Stimulated activated naive CD8-positive, alpha-beta T cell treated with anti-CD3 and anti-CD28 coated beads, Interleukin-15, Interleukin-2, amounts not matched to agents 100 ng/mL and 50 ng/mL, for 24 hours (primary cell): ENCODE results near the gene BCL2L1.
A peak's percentile ranks its signal among the peaks of the same experiment; 100 is the strongest.

Experiments
- H3K27ac Mint-ChIP-seq: one replicate; pipeline ENCODE4 v1.8.0; 2021; ENCODE audit warnings: mild to moderate bottlenecking, mixed read lengths
- H3K27me3 Mint-ChIP-seq: one replicate; pipeline ENCODE4 v1.8.0; 2021; ENCODE audit warnings: mixed read lengths
- H3K36me3 Mint-ChIP-seq: one replicate; pipeline ENCODE4 v1.8.0; 2021; ENCODE audit warnings: low read depth, mixed read lengths
- H3K4me1 Mint-ChIP-seq: one replicate; pipeline ENCODE4 v1.8.0; 2021; ENCODE audit warnings: low read depth, mixed read lengths
- H3K4me3 Mint-ChIP-seq: one replicate; pipeline ENCODE4 v1.8.0; 2021; ENCODE audit warnings: mild to moderate bottlenecking, mixed read lengths
- H3K9me3 Mint-ChIP-seq: one replicate; pipeline ENCODE4 v1.8.0; 2021; ENCODE audit warnings: mixed read lengths

Gene BCL2L1

DNA sequence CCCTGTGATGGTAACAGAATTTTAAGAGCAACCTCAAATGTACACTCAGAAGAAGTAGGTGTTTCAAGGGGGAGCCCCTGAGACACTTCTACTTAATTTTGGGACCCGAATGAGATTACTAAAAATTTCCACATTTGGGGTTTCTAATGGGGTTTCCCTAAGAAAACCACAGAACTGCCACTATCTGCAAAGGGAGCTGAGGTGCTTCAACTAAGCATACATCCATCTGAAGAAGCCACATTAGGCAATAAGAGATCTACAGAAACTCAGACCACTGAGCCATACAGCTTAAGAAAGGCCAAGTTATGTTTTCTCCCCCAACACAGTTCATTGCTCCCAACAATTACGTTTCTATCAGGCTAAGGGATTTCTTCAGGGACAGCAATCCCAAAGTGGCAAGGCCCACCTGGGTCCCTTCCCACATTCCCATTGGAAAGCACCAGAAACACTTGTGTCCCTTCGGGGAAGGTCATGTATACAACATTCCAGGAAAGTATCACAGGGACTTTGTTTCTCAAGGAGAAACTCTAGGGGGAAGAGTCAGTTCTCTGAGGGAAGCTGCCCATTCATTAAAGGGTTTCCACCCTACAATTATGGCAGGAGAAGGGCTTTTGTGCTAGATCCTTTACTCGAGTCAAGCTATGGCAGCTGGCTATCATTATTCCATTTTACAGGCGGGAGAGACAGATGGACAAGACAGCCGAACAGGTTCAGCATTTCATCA, 5.0 kb downstream of the BCL2L1 start:
- peaks cover 64% of the 10 kb centered on the region for H3K4me1 Mint-ChIP-seq
- H3K4me3 Mint-ChIP-seq, result peak overlapping the region; percentile 96
- H3K27me3 Mint-ChIP-seq, result no peaks in the 10 kb centered on the region
- H3K36me3 Mint-ChIP-seq, result peaks cover 95% of the 10 kb centered on the region
- peak overlapping the region; percentile 98 for H3K27ac Mint-ChIP-seq
- H3K9me3 Mint-ChIP-seq, result no peaks in the 10 kb centered on the region

DNA sequence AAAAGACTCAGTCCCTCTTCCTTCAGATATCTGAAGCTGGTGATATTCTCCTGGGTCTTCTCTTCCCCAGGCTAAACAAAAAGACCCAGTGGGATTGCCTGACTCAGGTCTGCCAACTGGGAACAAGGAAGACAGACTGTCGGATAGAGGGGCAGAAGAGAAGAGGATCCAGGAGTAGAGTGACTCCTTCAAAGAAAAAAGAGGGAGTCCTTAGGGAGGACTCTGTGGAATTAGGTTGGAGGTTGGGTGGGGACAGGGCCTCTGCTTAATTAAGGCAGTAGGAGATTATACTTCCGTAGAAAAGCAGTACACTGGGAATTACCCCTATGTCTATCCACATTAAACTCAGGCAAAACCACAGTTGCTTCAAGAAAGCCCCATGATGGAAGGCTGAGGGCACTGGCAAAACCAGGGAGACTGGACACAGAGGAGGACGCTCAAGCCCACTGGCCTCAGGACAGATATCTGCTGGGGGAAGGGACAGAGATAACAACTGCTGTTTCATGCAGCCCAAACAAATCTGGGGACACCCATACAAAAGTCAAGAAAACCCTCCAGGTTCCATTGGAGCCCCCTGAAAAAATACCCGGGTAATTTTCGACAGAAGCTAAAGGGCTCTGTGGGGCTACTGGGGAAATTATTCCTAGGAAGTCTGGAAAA, 5.7 kb downstream of the BCL2L1 start:
- Mint-ChIP-seq H3K4me3 (peak overlapping the region; percentile 96), H3K36me3 (peaks cover 98% of the 10 kb centered on the region), H3K27me3 (no peaks in the 10 kb centered on the region), H3K4me1 (peaks cover 71% of the 10 kb centered on the region), H3K27ac (peak overlapping the region; percentile 98), H3K9me3 (no peaks in the 10 kb centered on the region)

GRCh38 chr20:31716351-31716750, 6.3 kb downstream of the BCL2L1 start:
- Mint-ChIP-seq H3K4me3 (peak overlapping the region; percentile 96), H3K9me3 (no peaks in the 10 kb centered on the region), H3K4me1 (peaks cover 77% of the 10 kb centered on the region), H3K27me3 (no peaks in the 10 kb centered on the region), H3K27ac (peak overlapping the region; percentile 98), H3K36me3 (peaks cover 98% of the 10 kb centered on the region)

- Mint-ChIP-seq H3K4me1 (peaks cover 83% of the 10 kb centered on the region), H3K36me3 (peaks cover 98% of the 10 kb centered on the region), H3K27me3 (no peaks in the 10 kb centered on the region), H3K4me3 (peak overlapping the region; percentile 96), H3K27ac (peak overlapping the region; percentile 98), H3K9me3 (no peaks in the 10 kb centered on the region)
Observed at GRCh38 chr20:31715766-31716165, 6.9 kb downstream of the BCL2L1 start.

- H3K27ac Mint-ChIP-seq, result peak overlapping the region; percentile 94
- H3K9me3 Mint-ChIP-seq, result no peaks in the 10 kb centered on the region
- no peaks in the 10 kb centered on the region for H3K27me3 Mint-ChIP-seq
- peak overlapping the region; percentile 96 for H3K4me3 Mint-ChIP-seq
- H3K4me1 Mint-ChIP-seq, result peaks cover 91% of the 10 kb centered on the region
- peaks cover 93% of the 10 kb centered on the region for H3K36me3 Mint-ChIP-seq
Observed at GRCh38 chr20:31713312-31714273, 9.1 kb downstream of the BCL2L1 start.

- no peaks in the 10 kb centered on the region for H3K9me3 Mint-ChIP-seq
- peak overlapping the region; percentile 94 for H3K27ac Mint-ChIP-seq
- H3K4me1 Mint-ChIP-seq, result peaks cover 95% of the 10 kb centered on the region
- H3K36me3 Mint-ChIP-seq, result peaks cover 94% of the 10 kb centered on the region
- H3K4me3 Mint-ChIP-seq, result peak overlapping the region; percentile 96
- H3K27me3 Mint-ChIP-seq, result no peaks in the 10 kb centered on the region
Observed at GRCh38 chr20:31712564-31713311, 9.9 kb downstream of the BCL2L1 start.

DNA sequence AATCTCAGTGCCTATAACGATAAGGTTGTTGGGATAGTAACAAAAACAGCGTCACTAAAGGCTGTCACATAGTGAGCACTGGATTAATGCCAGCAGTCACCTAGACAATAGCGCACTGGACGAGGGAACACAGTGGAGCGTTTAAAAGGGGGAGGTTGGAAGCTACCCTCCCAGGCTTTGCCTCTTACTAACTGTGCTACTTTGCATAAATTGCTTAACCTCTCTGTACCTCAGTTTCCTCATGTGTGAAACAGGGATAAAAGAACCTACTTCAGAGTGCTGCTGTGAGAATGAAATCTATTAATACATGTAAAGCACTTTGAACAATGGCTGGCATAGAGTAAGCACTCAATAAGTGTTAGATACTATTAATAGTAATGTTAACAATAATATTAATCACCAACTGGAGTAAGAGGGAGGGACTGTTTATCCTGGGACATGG, 10.5 kb downstream of the BCL2L1 start:
- peaks cover 91% of the 10 kb centered on the region for H3K36me3 Mint-ChIP-seq
- peak overlapping the region; percentile 94 for H3K27ac Mint-ChIP-seq
- no peaks in the 10 kb centered on the region for H3K27me3 Mint-ChIP-seq
- H3K4me3 Mint-ChIP-seq, result no peak overlapping the region
- H3K4me1 Mint-ChIP-seq, result peaks cover 92% of the 10 kb centered on the region
- H3K9me3 Mint-ChIP-seq, result no peaks in the 10 kb centered on the region

GRCh38 chr20:31711179-31712111, 11.2 kb downstream of the BCL2L1 start:
- Mint-ChIP-seq H3K27me3 (no peaks in the 10 kb centered on the region), H3K36me3 (peaks cover 90% of the 10 kb centered on the region), H3K27ac (peak overlapping the region; percentile 94), H3K9me3 (no peaks in the 10 kb centered on the region), H3K4me1 (peaks cover 92% of the 10 kb centered on the region), H3K4me3 (peak overlapping the region; percentile 40)

DNA sequence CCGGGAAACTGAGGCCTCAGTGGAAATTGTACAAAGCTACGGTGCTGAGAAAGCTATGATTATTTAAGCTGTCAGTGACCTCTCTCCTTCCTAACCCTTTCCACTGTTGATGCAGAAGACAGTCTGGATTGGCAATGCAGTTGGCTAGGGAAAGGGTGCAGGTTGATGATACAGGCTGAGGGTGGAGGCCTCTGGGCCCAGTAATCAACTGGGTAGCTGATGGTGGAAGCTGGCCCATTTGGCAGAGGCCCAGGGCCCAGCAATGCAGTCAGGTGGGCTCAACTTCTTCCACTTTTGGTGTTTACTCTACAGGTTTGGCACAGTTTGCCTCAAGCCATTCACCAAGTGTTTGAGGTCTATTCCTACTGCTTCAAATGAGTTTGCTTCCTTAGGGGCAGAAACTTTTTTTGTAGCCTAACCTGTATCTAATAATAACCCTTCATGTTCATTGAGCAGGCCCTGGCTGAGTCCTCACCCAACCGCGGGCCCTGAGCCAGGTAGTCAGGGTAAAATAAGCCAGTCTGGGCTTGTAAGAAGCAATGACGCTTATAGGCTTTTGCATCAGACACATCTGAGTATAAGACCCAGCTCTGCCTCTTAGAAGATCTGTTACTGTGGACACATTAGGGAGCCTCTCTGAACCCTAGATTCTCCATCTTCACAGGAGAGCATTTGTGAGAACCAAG, 12.1 kb downstream of the BCL2L1 start:
- peaks cover 92% of the 10 kb centered on the region for H3K4me1 Mint-ChIP-seq
- peak overlapping the region; percentile 64 for H3K27ac Mint-ChIP-seq
- H3K36me3 Mint-ChIP-seq, result peaks cover 89% of the 10 kb centered on the region
- no peaks in the 10 kb centered on the region for H3K27me3 Mint-ChIP-seq
- H3K9me3 Mint-ChIP-seq, result no peaks in the 10 kb centered on the region
- H3K4me3 Mint-ChIP-seq, result peak overlapping the region; percentile 40

DNA sequence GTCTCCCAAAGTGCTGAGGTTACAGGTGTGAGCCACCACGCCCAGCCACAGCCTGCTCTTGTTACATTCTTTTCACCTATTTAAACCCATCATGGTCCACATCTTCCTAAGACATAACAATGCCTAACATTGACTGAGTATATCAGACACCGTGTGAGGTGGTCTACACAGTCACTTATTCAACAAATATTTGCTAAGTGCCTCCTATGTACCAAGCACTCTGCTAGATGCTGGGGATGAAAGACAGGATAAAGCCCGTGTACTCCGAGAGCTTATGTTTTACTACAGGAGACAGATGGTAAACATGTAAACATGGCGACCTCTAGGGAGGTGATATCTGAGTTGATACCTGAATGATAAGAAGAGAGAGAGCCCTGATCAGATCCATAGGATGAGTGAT, 12.7 kb downstream of the BCL2L1 start:
- Mint-ChIP-seq H3K36me3 (peaks cover 88% of the 10 kb centered on the region), H3K4me3 (peak overlapping the region; percentile 44), H3K9me3 (no peaks in the 10 kb centered on the region), H3K27me3 (no peaks in the 10 kb centered on the region), H3K27ac (peak overlapping the region; percentile 59), H3K4me1 (peaks cover 92% of the 10 kb centered on the region)

DNA sequence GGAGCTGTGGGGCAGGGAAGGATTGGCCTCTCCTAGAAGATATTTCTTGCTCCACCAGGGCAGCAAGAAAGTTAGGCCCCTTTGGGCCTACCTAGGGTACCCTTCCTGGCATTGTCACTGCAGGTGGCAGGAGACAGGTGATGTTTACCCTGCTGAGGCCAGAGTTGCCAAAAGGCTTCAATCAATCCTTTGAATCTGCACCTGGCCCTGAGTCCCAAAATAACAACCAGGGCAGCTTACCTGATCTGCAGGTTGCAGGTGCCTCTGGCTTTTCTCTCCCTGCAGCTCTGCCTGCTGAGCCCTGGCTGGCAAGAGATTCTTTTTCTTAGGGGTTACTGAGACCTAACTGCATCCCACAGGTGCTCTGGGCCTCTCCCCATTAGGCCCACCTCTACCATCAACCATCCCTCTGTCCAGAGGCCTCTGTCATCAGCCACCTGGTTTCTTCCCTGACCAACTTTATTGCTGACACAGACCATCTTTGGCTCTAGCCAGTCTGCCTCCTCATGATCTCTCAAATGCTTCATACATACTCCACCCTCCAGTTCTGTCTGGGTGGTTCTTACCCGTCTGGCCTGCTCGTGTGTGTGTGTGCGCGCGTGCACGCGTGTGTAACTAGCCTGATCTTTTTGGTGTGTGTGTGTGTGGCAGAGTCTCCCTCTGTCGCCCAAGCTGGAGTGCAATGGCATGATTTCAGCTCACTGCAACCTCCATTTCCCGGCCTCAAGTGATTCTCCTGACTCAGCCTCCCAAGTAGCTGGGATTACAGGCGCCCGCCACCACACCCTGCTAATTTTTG, 13.7 kb downstream of the BCL2L1 start:
- H3K9me3 Mint-ChIP-seq, result no peaks in the 10 kb centered on the region
- H3K4me3 Mint-ChIP-seq, result peak overlapping the region; percentile 24
- H3K36me3 Mint-ChIP-seq, result peaks cover 86% of the 10 kb centered on the region
- H3K27ac Mint-ChIP-seq, result peak overlapping the region; percentile 79
- peaks cover 90% of the 10 kb centered on the region for H3K4me1 Mint-ChIP-seq
- no peaks in the 10 kb centered on the region for H3K27me3 Mint-ChIP-seq

DNA sequence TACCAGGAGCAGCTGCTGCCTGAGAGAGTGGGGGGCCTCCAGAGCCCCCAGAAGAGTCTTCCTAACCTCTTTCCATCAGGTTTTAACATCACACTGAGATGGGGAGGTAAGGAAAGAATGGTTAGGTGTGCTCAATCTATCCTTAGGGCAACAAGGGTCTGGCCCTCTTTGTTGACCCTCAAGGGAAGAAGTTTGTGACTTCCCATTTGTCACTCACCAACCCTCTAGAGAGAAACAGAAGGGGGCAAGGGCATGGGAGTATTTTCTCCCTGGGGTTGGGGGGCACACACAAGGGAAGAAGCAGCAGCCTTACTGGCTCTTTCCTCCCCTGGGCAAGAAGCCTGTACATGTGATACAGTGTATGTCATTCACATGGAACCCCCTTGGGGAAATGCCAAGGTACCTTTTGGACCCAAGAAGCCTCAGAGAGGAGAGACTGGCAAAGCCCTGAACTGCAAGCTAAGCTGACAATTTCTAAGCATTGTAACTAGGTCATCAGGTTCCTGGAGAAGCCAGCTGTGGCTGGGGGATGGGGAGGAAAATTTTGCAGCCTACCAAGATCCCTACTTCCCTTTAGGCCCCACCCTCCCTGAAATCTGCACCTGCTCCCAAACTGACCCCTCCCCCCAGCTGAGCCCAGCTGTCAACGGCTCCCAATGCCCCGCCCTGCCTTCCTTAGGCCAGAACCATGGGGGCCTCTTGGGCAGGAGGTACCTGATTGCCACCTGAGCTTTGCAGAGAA, 14.5 kb downstream of the BCL2L1 start:
- H3K27ac Mint-ChIP-seq, result peak overlapping the region; percentile 36
- H3K4me3 Mint-ChIP-seq, result no peak overlapping the region
- peaks cover 82% of the 10 kb centered on the region for H3K4me1 Mint-ChIP-seq
- H3K27me3 Mint-ChIP-seq, result no peaks in the 10 kb centered on the region
- H3K36me3 Mint-ChIP-seq, result peaks cover 78% of the 10 kb centered on the region
- H3K9me3 Mint-ChIP-seq, result no peaks in the 10 kb centered on the region
